GM19043 (cell line): Measurements from ENCODE around the gene GAD1.
A peak's percentile ranks its signal among the peaks of the same experiment; 100 is the strongest.

ENCODE experiments used
- ATAC-seq: cut with Tn5 transposase; IDR thresholded peaks from one replicate; pipeline ENCODE4 v1.9.1; 2021; ENCODE audit warnings: low read depth; ENCODE audit not compliant: unreplicated experiment

Gene GAD1

DNA sequence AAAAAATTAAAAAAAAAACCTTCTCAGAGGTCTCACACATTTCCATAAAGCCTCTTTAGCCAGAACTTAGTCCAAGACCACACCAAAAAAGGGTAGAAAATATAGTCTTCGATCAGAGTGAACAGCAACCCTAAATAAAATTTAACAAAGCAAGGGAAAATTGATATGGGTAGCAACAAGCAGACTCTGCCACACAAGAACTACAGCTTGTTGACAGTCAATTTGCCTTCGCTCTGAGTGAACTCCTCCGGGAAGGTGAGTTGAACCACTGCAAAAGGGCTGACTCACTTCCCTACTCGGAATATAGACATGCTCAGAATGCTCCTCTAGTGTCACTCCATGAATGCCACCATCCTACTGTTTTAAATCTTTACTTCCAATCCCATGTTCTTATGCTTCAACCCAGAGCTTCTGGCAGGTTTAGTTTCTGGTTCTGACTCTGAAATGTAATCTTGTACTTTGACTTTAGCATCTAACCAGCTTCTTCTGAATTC, 24.1 kb downstream of the GAD1 start:
- no peak for ATAC-seq

- ATAC-seq: no peak
These were observed 26.1 kb downstream of the GAD1 start for GRCh38 chr2:170842785-170843184.

DNA sequence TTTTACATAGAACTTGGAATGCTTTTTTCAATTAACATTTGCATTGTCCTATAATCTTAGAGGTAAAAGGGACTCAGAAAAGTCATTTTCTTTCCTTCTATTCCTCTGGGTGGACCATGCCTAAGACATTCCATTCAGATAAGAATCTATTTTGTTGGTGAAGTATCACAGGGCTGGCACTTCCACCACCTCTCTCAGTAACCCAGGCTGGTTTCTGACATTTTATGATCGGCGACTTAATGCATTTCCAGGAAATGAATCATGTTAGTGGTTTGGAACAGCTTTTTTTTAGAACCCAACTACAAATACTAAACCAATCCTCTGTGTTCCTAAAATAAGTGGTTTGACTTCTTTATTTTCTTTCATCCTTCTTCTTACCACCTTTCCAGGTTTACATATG, 27.0 kb downstream of the GAD1 start:
- ATAC-seq: no peak

- no peak for ATAC-seq
These were observed 28.7 kb downstream of the GAD1 start for GRCh38 chr2:170845343-170845742.

GRCh38 chr2:170846314-170846713, 29.6 kb downstream of the GAD1 start:
- ATAC-seq: no peak

GRCh38 chr2:170847716-170848115, 31.0 kb downstream of the GAD1 start:
- ATAC-seq: no peak

DNA sequence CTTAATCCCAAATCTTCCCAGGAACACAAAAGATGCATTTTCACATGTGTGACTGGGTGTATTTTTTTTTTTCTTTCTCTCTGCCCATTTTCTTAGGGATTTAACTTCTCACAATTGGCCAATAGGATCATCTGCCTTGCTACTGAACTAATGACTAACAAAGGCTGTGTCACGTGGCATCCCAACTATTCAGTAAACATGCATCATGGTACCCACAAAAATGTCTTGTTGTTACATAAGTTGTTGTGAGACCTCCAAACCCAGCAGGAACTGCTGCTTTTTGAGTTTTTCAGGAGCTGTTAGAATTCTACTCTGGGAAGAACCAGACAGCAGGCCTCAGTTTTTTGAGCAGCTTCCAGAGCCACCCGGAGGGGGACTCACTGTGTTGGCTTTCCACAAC, 31.9 kb downstream of the GAD1 start:
- ATAC-seq: no peak

GRCh38 chr2:170850251-170850650, 33.6 kb downstream of the GAD1 start:
- ATAC-seq: no peak

GRCh38 chr2:170851635-170852034, 34.9 kb downstream of the GAD1 start:
- ATAC-seq: no peak

- ATAC-seq: no peak
These were observed 39.4 kb downstream of the GAD1 start for GRCh38 chr2:170856066-170856465.

DNA sequence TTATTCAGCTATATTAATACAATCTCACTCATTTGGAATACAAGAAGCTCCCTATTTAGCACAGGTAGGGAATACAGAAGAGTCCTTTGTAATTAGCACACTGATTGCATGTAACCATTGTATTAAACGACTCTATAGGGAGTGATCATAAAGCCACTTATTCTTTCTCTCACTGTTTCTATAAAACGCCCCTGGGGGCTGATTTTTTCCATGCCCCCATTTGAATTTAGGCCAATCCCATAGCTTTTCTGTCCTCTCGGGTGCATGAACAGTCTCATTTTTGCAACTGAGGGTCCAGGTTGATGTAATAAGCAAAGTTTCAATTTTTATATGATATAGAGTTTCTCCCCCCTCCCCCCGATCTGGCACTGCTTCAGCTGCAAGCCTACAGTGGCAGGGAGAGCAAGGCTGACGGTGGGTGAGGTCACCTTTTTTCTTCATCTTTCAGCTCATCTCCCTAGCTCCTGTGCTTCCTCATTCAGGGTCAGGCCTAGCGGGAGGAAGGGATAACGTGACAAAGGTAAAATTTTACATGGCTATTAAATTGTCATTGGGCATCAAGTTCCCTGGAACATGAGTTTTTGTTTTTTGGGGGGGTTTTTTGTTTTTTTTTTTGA, 45.7 kb downstream of the GAD1 start:
- ATAC-seq: no peak

DNA sequence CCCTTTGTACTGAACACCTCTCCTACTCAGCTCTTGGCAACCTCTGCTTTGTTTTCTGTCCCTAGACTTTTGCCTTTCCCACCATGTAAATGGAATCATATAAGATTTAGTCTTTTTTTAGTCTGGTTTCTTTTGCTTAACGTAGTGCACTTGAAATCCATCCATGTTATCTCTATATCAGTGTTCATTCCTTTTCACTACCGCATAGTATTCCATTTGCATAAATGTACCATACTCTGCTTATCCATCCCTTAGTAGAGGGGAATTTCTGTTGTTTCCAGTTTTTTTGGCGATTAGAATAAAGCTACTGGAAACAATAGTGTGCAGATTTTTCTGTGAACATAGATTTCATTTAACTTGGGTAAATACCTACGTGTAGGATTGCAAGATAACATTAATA, 46.4 kb downstream of the GAD1 start:
- ATAC-seq: no peak

DNA sequence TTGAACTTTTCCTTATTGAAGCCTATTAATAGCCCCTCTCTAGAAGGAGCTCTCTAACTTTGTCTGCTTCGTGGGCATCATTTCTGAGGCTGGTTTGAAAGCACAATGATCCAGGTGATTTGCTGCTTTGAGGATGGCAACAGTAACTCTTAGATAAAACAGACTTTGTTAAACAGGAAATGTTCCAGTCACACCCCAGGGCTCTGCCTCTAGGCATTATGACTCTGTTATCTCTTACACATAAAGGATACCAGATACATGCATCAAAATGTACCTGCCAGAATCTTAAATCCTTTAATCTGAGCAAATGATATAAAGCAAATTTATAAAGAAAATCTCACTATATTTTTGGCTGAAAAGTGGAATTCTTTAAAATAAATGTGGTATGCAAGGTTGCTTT, 52.3 kb downstream of the GAD1 start:
- ATAC-seq: no peak

DNA sequence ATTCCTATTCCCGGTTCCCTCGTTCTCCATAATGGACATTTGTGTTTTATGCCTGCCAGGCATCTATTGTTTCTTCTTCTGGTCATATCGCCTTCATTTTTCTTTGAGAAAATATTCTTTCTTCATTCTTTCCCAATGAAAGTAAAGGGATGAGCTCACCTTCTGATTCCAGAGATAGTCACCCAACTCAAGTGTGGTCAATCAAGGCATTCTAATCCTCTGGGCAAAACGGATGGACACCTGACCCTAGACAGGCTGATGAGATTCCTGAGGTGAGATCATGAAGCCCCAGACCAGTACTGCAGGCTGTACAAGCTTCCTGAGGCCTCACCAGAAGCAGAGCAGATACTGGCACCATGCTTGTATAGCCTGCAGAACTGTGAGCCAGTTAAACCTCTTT, 52.8 kb downstream of the GAD1 start:
- no peak for ATAC-seq

GRCh38 chr2:170873035-170873692, 56.5 kb downstream of the GAD1 start:
- peak; percentile 97 for ATAC-seq

DNA sequence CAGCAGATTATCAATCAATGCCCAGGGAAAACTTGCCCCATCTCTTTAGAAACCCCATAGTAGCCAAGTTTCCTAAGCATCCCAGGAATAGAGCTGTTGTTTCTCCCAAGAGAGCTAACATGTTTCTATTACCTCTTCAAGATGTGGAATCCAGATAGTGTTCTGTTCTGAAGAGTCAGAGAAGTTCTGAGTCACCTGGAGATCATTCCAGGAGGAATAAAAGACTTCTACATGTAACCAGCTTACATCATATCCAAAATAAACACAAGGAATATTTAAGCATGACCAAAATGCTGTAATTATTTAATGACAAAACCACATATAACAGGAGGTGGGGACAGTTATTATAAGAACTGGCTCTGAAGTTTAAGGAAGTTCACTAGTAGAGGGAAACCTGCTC, 61.4 kb downstream of the GAD1 start:
- ATAC-seq: no peak

DNA sequence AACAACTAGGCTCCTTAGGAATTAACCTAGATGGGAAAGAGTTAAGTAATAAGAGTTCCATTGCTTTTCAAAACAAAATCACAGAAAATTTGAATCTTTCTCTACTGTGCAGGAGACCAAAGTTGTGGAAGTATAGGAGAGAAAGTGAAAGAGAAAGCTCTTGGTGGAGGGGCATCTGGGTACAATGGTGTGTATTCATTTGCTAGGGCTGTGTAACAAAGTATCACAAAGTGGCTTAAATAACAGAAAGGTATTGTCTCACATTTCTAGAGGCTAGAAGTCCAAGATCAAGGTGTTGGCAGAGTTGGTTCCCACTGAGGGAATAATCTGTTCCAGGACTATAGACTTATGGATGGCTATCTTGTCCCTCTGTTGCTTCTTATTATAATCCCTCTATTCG, 61.8 kb downstream of the GAD1 start:
- ATAC-seq: no peak

- no peak for ATAC-seq
These were observed 65.2 kb downstream of the GAD1 start for GRCh38 chr2:170881840-170882239.

GRCh38 chr2:170882758-170883157, 66.1 kb downstream of the GAD1 start:
- no peak for ATAC-seq

- ATAC-seq: no peak
These were observed 67.0 kb downstream of the GAD1 start for GRCh38 chr2:170883683-170884082.

DNA sequence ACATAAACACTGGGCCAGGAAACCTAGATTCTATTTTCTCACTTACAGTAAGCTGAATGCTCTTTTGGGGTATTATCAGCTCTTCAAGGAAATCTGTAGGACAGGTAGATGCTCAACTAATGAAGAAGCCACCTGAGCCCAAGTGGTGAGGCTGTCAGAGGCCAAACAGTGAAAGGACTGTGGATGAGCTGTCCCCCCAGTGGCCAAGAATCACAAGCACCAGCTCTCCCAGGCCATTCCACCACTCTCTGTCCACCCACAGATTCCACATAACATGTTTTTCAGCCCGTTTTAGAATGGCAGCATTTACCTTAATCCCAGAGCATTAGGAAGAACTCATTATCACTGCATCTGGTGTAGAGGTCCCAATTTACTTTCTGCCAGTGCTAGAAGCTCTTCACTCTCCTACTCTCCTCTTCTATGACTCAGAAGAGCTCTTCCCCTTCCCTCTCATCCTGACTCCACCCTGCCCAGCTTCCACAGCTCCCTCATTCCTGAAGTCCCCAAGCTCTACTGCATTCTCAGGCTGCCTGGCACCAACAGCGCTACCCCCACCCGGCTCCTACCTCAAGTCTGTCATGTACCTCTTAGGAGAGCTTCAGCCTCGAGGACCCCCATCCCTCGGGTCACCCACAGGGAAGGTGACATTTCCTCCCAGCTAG, 68.6 kb downstream of the GAD1 start:
- no peak for ATAC-seq

DNA sequence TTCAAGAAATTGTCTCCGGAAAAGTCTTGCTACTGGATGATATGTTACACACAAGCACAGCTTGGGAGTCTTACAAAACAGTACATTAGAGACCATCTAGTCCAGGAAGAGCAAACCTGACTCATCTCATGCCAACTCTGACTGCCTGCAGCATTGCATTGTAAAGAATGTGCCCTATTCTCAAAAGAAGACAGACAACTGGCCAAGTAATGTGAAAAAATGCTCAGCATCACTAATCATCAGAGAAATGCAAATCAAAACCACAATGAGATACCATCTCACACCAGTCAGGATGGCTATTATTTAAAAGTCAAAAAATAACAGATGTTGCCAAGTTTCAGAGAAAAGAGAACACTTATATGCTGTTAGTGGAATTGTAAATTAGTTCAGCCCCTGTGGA, 69.7 kb downstream of the GAD1 start:
- no peak for ATAC-seq
